Naive thymus-derived CD4-positive, alpha-beta T cell (primary cell): ENCODE data around the gene PARD3B. TPM values are rescaled to one million over a fixed set of nuclear protein-coding genes. Genes with fewer than 3 reads are reported as not detected.

Experiments
- ATAC-seq: fragments of 150-1000 bp; cut with Tn5 transposase; 2 replicates; pipeline ENCODE4 v1.10.0; 2021; ENCODE audit warnings: mild to moderate bottlenecking, moderate library complexity
- CTCF ChIA-PET: fragments of 350-600 bp; sonication (Branson Sonifier 250); formaldehyde crosslinking; loops from one replicate; lab custom pipeline; 2021; ENCODE audit warnings: antibody characterized with exemption; lab: Charles Lee
- POLR2A ChIA-PET: fragments of 350-600 bp; sonication (Branson Sonifier 250); formaldehyde crosslinking; loops from one replicate; lab custom pipeline; 2021; ENCODE audit warnings: antibody characterized with exemption, inconsistent platforms; lab: Charles Lee
- DNase-seq, 9 donors: peaks; one replicate each; pipeline versions ENCODE4 v3.0.0 to v3.0.0-alpha.2; 2020 to 2022; ENCODE audit warnings: mixed read lengths in 1 of 9
- H3K27ac ChIP-seq: one replicate; pipeline ENCODE4 v1.7.0; 2013; ENCODE audit warnings: mild to moderate bottlenecking, low read depth, low read length, moderate library complexity
- H3K27me3 ChIP-seq, 2 donors: one replicate each; pipeline ENCODE4 v1.7.0; 2013; ENCODE audit warnings: low read length in 2 of 2, mild to moderate bottlenecking in 2 of 2, moderate library complexity in 2 of 2; ENCODE audit not compliant: control insufficient read depth in 2 of 2, insufficient read depth in 2 of 2
- H3K36me3 ChIP-seq, 3 experiments: 1 replicate in 2 of 3; 2 replicates in 1 of 3; pipeline ENCODE4 v1.7.0; 2013; ENCODE audit warnings: low read length in 3 of 3, mild to moderate bottlenecking in 3 of 3, moderate library complexity in 1 of 3; ENCODE audit not compliant: insufficient read depth in 3 of 3, control insufficient read depth in 2 of 3
- H3K4me1 ChIP-seq, 2 donors: one replicate each; pipeline ENCODE4 v1.7.0; 2013; ENCODE audit warnings: low read length in 2 of 2, mild to moderate bottlenecking in 2 of 2, moderate library complexity in 1 of 2; ENCODE audit not compliant: control insufficient read depth in 2 of 2, insufficient read depth in 2 of 2
- H3K4me3 ChIP-seq: 2 replicates; pipeline ENCODE4 v1.7.0; 2013; ENCODE audit warnings: mild to moderate bottlenecking, low read length
- H3K9me3 ChIP-seq, 3 experiments: 1 replicate in 2 of 3; 2 replicates in 1 of 3; pipeline ENCODE4 v1.7.0; 2013; ENCODE audit warnings: low read length in 3 of 3; ENCODE audit not compliant: control insufficient read depth in 2 of 3
- H3K27ac Mint-ChIP-seq, 9 donors: one replicate each; pipeline ENCODE4 v1.8.0; 2020 to 2022; ENCODE audit warnings: mixed read lengths in 9 of 9, mild to moderate bottlenecking in 8 of 9, moderate library complexity in 5 of 9, inconsistent platforms in 2 of 9
- H3K27me3 Mint-ChIP-seq, 5 donors: one replicate each; pipeline ENCODE4 v1.8.0; 2021 to 2022; ENCODE audit warnings: mixed read lengths in 5 of 5, mild to moderate bottlenecking in 1 of 5
- H3K36me3 Mint-ChIP-seq, 5 donors: one replicate each; pipeline ENCODE4 v1.8.0; 2020 to 2022; ENCODE audit warnings: mixed read lengths in 5 of 5, mild to moderate bottlenecking in 3 of 5, inconsistent platforms in 1 of 5
- H3K4me1 Mint-ChIP-seq, 7 donors: one replicate each; pipeline ENCODE4 v1.8.0; 2020 to 2022; ENCODE audit warnings: mixed read lengths in 7 of 7, mild to moderate bottlenecking in 3 of 7, inconsistent platforms in 1 of 7
- H3K4me3 Mint-ChIP-seq, 10 donors: one replicate each; pipeline ENCODE4 v1.8.0; 2020 to 2022; ENCODE audit warnings: mild to moderate bottlenecking in 10 of 10, mixed read lengths in 10 of 10, moderate library complexity in 6 of 10, inconsistent platforms in 2 of 10
- H3K9me3 Mint-ChIP-seq, 11 donors: one replicate each; pipeline ENCODE4 v1.8.0; 2020 to 2022; ENCODE audit warnings: mixed read lengths in 11 of 11, mild to moderate bottlenecking in 4 of 11, inconsistent platforms in 1 of 11, moderate library complexity in 1 of 11
- intact Hi-C, 2 donors: fragments of 100-400 bp; cut with micrococcal nuclease; formaldehyde crosslinking; loops; one replicate each; pipeline ENCODE4 v1.15.1; 2023
- polyA plus RNA-seq, 2 donors: library from polyadenylated mRNA; unstranded; fragments of 300-500 nt; fragmentation: Illumina TruSeq; gene quantifications; one replicate each; pipeline ENCODE4 v1.2.3, GENCODE V29; 2021
- total RNA-seq, 6 experiments: library from RNA in 5 of 6; stranded (reverse) in 5 of 6; gene quantifications; 1 replicate in 5 of 6; 2 replicates in 1 of 6; pipeline ENCODE4 v1.2.3 and lab custom pipeline; 2021 to 2026

PARD3B gene
- total and polyA plus RNA-seq, 7 experiments from 2014 or later: 0.22 to 4.0 (median 0.87) TPM

DNA sequence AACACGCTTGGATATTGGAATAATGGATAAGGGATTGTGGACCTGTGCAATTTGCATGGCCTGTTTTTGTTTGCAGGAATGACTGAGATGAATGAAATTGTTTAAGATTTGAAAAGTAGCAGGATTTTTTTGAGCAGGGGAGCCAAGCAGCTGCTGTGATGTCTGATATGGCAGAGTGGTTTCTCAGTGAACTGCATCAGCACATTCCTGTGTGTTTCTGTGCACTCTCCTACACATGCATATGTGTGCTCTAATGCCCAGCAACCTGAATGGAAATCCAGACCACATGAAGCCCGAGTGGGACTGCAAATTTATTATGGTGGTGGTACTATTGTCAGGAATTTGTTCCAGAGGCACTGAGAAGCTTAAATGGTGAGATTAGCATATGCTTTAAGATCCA is 161.7 kb downstream of the PARD3B start:
- no peaks in the 10 kb centered on the region for H3K36me3 Mint-ChIP-seq
- intact Hi-C loops: loop anchor here in 1 of 2 donors (10.0 kb wide), 1 partner anchor 138 kb away; no protein-coding TSS in a partner anchor
- H3K27ac Mint-ChIP-seq: no peak overlapping the region
- H3K27ac ChIP-seq: no peak overlapping the region
- CTCF ChIA-PET: no interaction called here
- H3K4me3 Mint-ChIP-seq: no peak overlapping the region
- no peak overlapping the region for H3K4me3 ChIP-seq
- ATAC-seq (no peak), DNase-seq (no peak)
- H3K27me3 Mint-ChIP-seq: peaks cover 0 to 15% (median 0%) of the 10 kb centered on the region in 5 donors
- no peaks in the 10 kb centered on the region for H3K9me3 Mint-ChIP-seq
- H3K9me3 ChIP-seq: no peaks in the 10 kb centered on the region
- H3K27me3 ChIP-seq: no peaks in the 10 kb centered on the region
- no peaks in the 10 kb centered on the region for H3K36me3 ChIP-seq
- H3K4me1 ChIP-seq: no peaks in the 10 kb centered on the region
- H3K4me1 Mint-ChIP-seq: peaks cover 0 to 2% (median 0%) of the 10 kb centered on the region in 7 donors
- POLR2A ChIA-PET: no interaction called here

DNA sequence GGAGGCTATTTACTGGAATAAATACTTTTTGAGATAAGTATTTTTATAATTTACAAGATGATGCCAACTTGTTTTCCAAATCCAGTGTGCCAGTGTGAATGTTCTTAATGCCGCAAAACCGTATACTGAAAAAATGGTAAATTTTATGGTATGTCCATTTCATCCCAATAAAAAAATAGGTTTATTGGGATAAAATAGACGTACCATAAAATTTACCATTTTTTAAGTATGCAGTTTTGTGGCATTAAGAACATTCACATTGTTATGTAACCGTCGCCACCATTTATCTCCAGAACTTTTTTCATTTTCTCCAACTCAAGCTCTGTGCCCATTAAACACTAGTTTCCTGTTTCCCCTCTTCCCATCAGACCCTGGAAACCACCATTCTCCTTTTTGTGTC is 167.9 kb downstream of the PARD3B start:
- intact Hi-C loops: no loop called here
- no peaks in the 10 kb centered on the region for H3K36me3 ChIP-seq
- H3K27ac ChIP-seq: no peak overlapping the region
- Mint-ChIP-seq H3K4me3 (no peak overlapping the region), H3K27me3 (peaks cover 0 to 11% (median 0%) of the 10 kb centered on the region in 5 donors), H3K4me1 (peaks cover 0 to 2% (median 0%) of the 10 kb centered on the region in 7 donors), H3K27ac (no peak overlapping the region), H3K9me3 (peaks cover 0 to 3% (median 0%) of the 10 kb centered on the region in 11 donors), H3K36me3 (peaks cover 0 to 4% (median 0%) of the 10 kb centered on the region in 5 donors)
- H3K27me3 ChIP-seq: no peaks in the 10 kb centered on the region
- ChIA-PET POLR2A (no interaction called here), CTCF (no interaction called here)
- H3K4me1 ChIP-seq: no peaks in the 10 kb centered on the region
- no peak overlapping the region for H3K4me3 ChIP-seq
- ATAC-seq: no peak
- H3K9me3 ChIP-seq: no peaks in the 10 kb centered on the region
- DNase-seq: no peak

DNA sequence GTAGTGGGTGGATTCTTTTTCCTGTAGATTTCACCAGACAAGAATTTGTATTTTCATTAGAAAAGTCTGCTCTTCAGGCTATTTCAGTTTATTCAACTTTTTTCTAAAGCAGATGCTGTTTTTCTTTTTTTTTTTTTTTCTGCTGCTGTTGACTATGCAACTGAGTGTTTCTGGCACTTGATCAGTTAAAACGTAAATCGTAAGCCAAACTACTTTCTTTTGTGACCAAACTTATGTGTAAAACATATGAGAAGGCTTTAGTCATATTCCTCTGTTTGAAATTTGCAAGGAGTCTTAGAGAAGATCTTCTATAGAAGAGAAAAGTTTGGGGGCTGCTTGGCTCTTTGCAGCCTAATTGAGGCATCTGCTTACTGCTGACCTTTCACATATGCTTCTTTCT is 170.1 kb downstream of the PARD3B start:
- ATAC-seq (no peak), DNase-seq (no peak)

DNA sequence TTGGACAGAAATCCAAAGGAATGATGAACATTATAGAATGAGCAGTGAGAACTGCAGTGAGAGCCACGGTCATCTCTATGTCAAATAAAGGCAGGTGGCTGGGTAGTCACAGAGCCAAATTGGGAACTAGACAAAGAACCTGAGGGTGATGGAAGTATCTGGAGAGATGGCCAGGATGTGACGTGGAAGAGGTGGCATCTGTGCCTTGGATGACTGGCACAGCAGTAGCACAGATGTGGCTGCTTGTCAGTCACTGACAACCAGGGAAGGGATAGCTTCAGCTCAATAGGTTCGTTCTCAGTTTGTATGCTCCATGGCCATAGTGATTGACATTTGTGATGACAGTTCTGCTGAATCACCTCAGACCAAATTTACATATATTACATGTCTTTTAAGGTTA is 172.3 kb downstream of the PARD3B start:
- DNase-seq (no peak), ATAC-seq (no peak)
- CTCF ChIA-PET: no interaction called here
- Histone ChIP-seq H3K4me1 (no peaks in the 10 kb centered on the region), H3K9me3 (no peaks in the 10 kb centered on the region), H3K27ac (no peak overlapping the region), H3K27me3 (no peaks in the 10 kb centered on the region), H3K4me3 (no peak overlapping the region), H3K36me3 (no peaks in the 10 kb centered on the region)
- H3K36me3 Mint-ChIP-seq: peaks cover 0 to 4% (median 0%) of the 10 kb centered on the region in 5 donors
- H3K9me3 Mint-ChIP-seq: peaks cover 0 to 4% (median 0%) of the 10 kb centered on the region in 11 donors
- POLR2A ChIA-PET: no interaction called here
- no peak overlapping the region for H3K4me3 Mint-ChIP-seq
- no peaks in the 10 kb centered on the region for H3K4me1 Mint-ChIP-seq
- intact Hi-C loops: no loop called here
- H3K27me3 Mint-ChIP-seq: peaks cover 0 to 8% (median 0%) of the 10 kb centered on the region in 5 donors
- H3K27ac Mint-ChIP-seq: no peak overlapping the region

More for the DNA sequence above, 170.1 kb downstream of the PARD3B start:
- Histone ChIP-seq H3K27me3 (no peaks in the 10 kb centered on the region), H3K36me3 (no peaks in the 10 kb centered on the region), H3K9me3 (no peaks in the 10 kb centered on the region), H3K4me3 (no peak overlapping the region), H3K27ac (no peak overlapping the region), H3K4me1 (no peaks in the 10 kb centered on the region)
- no peak overlapping the region for H3K4me3 Mint-ChIP-seq
- CTCF ChIA-PET: no interaction called here
- H3K36me3 Mint-ChIP-seq: peaks cover 0 to 4% (median 0%) of the 10 kb centered on the region in 5 donors
- H3K27ac Mint-ChIP-seq: no peak overlapping the region
- intact Hi-C loops: no loop called here
- POLR2A ChIA-PET: no interaction called here
- H3K9me3 Mint-ChIP-seq: peaks cover 0 to 4% (median 0%) of the 10 kb centered on the region in 11 donors
- peaks cover 0 to 7% (median 0%) of the 10 kb centered on the region in 5 donors for H3K27me3 Mint-ChIP-seq
- peaks cover 0 to 2% (median 0%) of the 10 kb centered on the region in 7 donors for H3K4me1 Mint-ChIP-seq

DNA sequence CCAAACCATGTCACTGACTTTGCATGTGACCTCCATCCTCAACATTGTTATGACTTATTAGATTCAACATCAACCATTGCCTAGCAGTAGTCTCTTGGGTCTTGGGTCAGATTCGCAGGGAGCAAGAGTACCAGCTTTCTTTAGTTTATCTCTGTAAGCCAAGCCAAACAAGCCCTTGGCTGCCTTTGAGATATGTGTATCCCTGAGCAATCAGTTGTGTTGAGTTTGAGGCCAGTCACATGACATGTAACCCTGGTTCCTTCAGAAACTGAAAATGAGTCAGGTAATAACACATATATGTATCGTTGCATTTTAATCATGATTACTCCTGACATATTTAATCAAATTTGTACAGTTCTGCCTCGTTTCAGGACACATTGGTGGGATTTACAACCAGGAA is 173.3 kb downstream of the PARD3B start:
- intact Hi-C loops: no loop called here
- no peak for DNase-seq
- Histone ChIP-seq H3K4me1 (no peaks in the 10 kb centered on the region), H3K36me3 (no peaks in the 10 kb centered on the region), H3K27me3 (no peaks in the 10 kb centered on the region), H3K4me3 (no peak overlapping the region), H3K27ac (no peak overlapping the region), H3K9me3 (no peaks in the 10 kb centered on the region)
- Mint-ChIP-seq H3K9me3 (peaks cover 0 to 4% (median 0%) of the 10 kb centered on the region in 11 donors), H3K4me3 (no peak overlapping the region), H3K36me3 (peaks cover 0 to 4% (median 0%) of the 10 kb centered on the region in 5 donors), H3K27ac (no peak overlapping the region), H3K27me3 (peaks cover 0 to 14% (median 0%) of the 10 kb centered on the region in 5 donors), H3K4me1 (no peaks in the 10 kb centered on the region)
- ChIA-PET CTCF (no interaction called here), POLR2A (no interaction called here)
- ATAC-seq: no peak

DNA sequence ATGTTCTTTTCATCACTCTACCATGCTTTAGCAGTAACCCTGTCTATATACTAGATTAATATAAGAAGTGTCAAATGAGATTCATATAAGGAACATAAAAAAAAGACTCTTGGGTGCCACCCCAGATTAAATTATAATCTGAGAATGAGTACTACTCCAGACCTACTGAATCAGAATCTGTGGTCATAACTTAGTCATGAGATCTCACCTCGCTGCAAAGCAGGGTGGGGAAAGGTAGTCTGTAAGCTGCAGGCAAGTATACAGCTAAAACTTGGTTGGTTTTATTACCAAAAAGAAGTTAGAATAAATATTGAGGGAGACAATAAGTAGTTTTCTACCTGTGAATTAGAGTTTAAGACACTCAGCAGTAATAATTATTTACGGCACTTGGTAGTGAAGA is 175.6 kb downstream of the PARD3B start:
- no peaks in the 10 kb centered on the region for H3K4me1 ChIP-seq
- no peak overlapping the region for H3K4me3 ChIP-seq
- no peaks in the 10 kb centered on the region for H3K4me1 Mint-ChIP-seq
- no peaks in the 10 kb centered on the region for H3K27me3 ChIP-seq
- ATAC-seq (no peak), DNase-seq (no peak)
- H3K4me3 Mint-ChIP-seq: no peak overlapping the region
- no peak overlapping the region for H3K27ac ChIP-seq
- intact Hi-C loops: no loop called here
- peaks cover 0 to 4% (median 0%) of the 10 kb centered on the region in 11 donors for H3K9me3 Mint-ChIP-seq
- POLR2A ChIA-PET: no interaction called here
- H3K9me3 ChIP-seq: no peaks in the 10 kb centered on the region
- CTCF ChIA-PET: no interaction called here
- no peaks in the 10 kb centered on the region for H3K36me3 ChIP-seq
- peaks cover 0 to 12% (median 0%) of the 10 kb centered on the region in 5 donors for H3K27me3 Mint-ChIP-seq
- H3K27ac Mint-ChIP-seq: no peak overlapping the region
- peaks cover 0 to 4% (median 0%) of the 10 kb centered on the region in 5 donors for H3K36me3 Mint-ChIP-seq

DNA sequence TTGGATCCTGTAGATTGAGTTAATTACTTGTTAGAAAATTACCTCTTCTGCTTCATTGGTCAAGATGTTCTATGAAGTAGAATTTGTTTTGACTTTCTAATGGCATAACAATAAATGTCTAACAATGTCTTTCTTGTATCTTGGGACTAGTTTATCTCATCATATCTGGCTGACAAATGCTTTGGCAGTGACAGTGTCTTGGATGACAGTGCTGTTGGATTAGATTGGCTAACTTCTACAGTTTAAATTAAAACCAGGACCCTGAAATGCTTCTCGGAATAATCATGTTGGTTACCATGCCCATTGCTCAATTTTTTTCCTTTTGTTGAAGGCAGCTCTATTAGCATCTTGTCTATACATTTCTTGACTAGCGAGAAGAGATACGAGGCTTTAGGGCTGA is 176.9 kb downstream of the PARD3B start:
- no peaks in the 10 kb centered on the region for H3K36me3 Mint-ChIP-seq
- H3K36me3 ChIP-seq: no peaks in the 10 kb centered on the region
- no peak for DNase-seq
- H3K27ac Mint-ChIP-seq: no peak overlapping the region
- H3K27me3 Mint-ChIP-seq: peaks cover 0 to 12% (median 0%) of the 10 kb centered on the region in 5 donors
- H3K27me3 ChIP-seq: no peaks in the 10 kb centered on the region
- CTCF ChIA-PET: no interaction called here
- intact Hi-C loops: no loop called here
- H3K4me3 Mint-ChIP-seq: no peak overlapping the region
- H3K27ac ChIP-seq: no peak overlapping the region
- POLR2A ChIA-PET: no interaction called here
- no peaks in the 10 kb centered on the region for H3K4me1 ChIP-seq
- H3K9me3 Mint-ChIP-seq: peaks cover 0 to 4% (median 0%) of the 10 kb centered on the region in 11 donors
- ATAC-seq: no peak
- H3K9me3 ChIP-seq: no peaks in the 10 kb centered on the region
- H3K4me1 Mint-ChIP-seq: no peaks in the 10 kb centered on the region
- H3K4me3 ChIP-seq: no peak overlapping the region
